ENCODE results near the gene NCOA3.

DNA sequence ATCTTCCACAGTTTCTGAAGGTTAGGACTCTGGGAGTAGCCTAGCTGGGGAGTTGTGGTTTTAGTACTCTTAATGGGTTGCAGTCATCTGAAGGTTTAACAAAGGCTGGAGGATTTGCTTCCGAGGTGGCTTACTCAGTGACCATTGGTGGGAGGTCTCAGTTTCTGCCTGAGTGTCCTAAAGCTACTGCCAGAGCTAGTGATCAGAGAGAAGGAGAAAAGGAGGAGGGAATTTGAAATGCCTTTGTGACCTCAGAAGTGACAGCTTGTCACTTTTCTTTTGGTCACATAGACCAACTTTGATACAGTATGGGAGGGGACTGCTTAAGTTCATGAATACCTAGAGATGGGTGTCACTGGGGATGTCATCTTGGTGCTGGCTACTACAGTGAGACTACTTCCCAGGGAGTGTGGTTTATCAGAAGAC, 41.3 kb downstream of the NCOA3 start:
- TF ChIP-seq, protein P1, sequence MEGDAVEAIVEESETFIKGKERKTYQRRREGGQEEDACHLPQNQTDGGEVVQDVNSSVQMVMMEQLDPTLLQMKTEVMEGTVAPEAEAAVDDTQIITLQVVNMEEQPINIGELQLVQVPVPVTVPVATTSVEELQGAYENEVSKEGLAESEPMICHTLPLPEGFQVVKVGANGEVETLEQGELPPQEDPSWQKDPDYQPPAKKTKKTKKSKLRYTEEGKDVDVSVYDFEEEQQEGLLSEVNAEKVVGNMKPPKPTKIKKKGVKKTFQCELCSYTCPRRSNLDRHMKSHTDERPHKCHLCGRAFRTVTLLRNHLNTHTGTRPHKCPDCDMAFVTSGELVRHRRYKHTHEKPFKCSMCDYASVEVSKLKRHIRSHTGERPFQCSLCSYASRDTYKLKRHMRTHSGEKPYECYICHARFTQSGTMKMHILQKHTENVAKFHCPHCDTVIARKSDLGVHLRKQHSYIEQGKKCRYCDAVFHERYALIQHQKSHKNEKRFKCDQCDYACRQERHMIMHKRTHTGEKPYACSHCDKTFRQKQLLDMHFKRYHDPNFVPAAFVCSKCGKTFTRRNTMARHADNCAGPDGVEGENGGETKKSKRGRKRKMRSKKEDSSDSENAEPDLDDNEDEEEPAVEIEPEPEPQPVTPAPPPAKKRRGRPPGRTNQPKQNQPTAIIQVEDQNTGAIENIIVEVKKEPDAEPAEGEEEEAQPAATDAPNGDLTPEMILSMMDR (IDR thresholded peaks at IDR 0.05) = no peak
- TF ChIP-seq POLR2A (IDR thresholded peaks at IDR 0.05) = no peak

Data from adrenal gland (tissue), 5 donors.